Measurements from ENCODE around the gene MAP9. TPM values are rescaled to one million over a fixed set of nuclear protein-coding genes. Genes with fewer than 3 reads are reported as not detected.

MAP9 gene
- total RNA-seq, 1 donor from 2014 or later = 9.3 TPM

Other genes with a start within 250 kb of the MAP9 start
- not detected for gene NPY2R, start 168.3 kb downstream of the MAP9 start, total RNA-seq